Keratinocyte (primary cell): ENCODE results near the gene ACTN4.

ENCODE experiments used
- EZH2 ChIP-seq: IDR thresholded peaks from one replicate; pipeline ENCODE4 v1.6.1; 2012; ENCODE audit warnings: inconsistent platforms, mild to moderate bottlenecking, low read length, moderate library complexity
- TF ChIP-seq, protein P1 (sequence below), 3 experiments: IDR thresholded peaks in 1 of 3; conservative IDR thresholded peaks in 1 of 3; optimal IDR thresholded peaks in 1 of 3; 2 replicates in 2 of 3; 3 replicates in 1 of 3; pipeline versions ENCODE3 to v1.5.1; 2011; ENCODE audit warnings: low read length in 3 of 3, mild to moderate bottlenecking in 3 of 3, moderate library complexity in 2 of 3, control low read depth in 1 of 3, inconsistent platforms in 1 of 3; ENCODE audit not compliant: insufficient read depth in 2 of 3; ENCODE audit errors: extremely low read depth in 1 of 3

DNA sequence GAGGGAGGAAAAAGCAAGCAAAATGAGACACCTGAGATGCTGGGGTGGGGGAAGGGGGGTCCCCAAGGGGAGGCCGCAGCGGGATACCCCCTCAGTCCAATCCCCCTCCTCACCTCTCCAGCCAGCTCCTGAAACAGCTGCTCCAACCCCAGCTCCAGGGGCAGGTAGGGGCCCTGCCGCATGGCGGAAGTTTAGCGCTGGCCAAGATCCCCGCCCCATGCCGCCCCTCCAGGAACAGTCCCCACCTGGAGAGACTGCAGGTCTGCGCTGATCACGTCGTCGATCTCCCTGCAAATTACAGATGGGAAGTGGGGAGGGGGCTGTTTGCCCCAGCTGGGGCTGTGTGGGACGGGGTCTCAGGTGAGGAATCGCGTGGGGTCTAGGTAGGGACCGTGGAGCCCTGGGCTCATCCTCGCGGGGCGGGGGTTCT, 87.8 kb downstream of the ACTN4 start:
- TF ChIP-seq EZH2: no peak
- TF ChIP-seq, protein P1, sequence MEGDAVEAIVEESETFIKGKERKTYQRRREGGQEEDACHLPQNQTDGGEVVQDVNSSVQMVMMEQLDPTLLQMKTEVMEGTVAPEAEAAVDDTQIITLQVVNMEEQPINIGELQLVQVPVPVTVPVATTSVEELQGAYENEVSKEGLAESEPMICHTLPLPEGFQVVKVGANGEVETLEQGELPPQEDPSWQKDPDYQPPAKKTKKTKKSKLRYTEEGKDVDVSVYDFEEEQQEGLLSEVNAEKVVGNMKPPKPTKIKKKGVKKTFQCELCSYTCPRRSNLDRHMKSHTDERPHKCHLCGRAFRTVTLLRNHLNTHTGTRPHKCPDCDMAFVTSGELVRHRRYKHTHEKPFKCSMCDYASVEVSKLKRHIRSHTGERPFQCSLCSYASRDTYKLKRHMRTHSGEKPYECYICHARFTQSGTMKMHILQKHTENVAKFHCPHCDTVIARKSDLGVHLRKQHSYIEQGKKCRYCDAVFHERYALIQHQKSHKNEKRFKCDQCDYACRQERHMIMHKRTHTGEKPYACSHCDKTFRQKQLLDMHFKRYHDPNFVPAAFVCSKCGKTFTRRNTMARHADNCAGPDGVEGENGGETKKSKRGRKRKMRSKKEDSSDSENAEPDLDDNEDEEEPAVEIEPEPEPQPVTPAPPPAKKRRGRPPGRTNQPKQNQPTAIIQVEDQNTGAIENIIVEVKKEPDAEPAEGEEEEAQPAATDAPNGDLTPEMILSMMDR (optimal IDR thresholded peaks at IDR 0.05 in 1 of 3, IDR thresholded peaks at IDR 0.05 in 1 of 3, conservative IDR thresholded peaks at IDR 0.05 in 1 of 3; ENCODE audit: extremely low read depth in 1 of 3, insufficient read depth in 2 of 3, low read length in 3 of 3): no peak
